CD4-positive, CD25-positive, alpha-beta regulatory T cell (primary cell): ENCODE measurements around the gene FXYD1. TPM values are rescaled to one million over a fixed set of nuclear protein-coding genes. Genes with fewer than 3 reads are reported as not detected.

Source experiments
- ATAC-seq, 2 donors: fragments of 150-1000 bp; cut with Tn5 transposase; one replicate each; pipeline ENCODE4 v1.10.0; 2021; ENCODE audit warnings: low read depth in 2 of 2, moderate number of reproducible peaks in 2 of 2, moderate library complexity in 1 of 2
- DNase-seq, 3 donors: peaks; one replicate each; pipeline versions ENCODE4 v3.0.0 to v3.0.0-alpha.2; 2012 to 2022; ENCODE audit warnings: mixed read lengths in 1 of 3
- H3K27ac ChIP-seq: one replicate; pipeline ENCODE4 v1.7.0; 2013; ENCODE audit warnings: mild to moderate bottlenecking, low read length; ENCODE audit not compliant: insufficient read depth, poor library complexity, severe bottlenecking
- H3K27me3 ChIP-seq: one replicate; pipeline ENCODE4 v1.7.0; 2013; ENCODE audit warnings: low read length; ENCODE audit not compliant: control insufficient read depth, insufficient read depth
- H3K36me3 ChIP-seq: one replicate; pipeline ENCODE4 v1.7.0; 2013; ENCODE audit warnings: mild to moderate bottlenecking, low read length, moderate library complexity; ENCODE audit not compliant: control insufficient read depth, insufficient read depth
- H3K4me1 ChIP-seq: 2 replicates; pipeline ENCODE4 v1.7.0; 2013; ENCODE audit warnings: mild to moderate bottlenecking, low read length; ENCODE audit not compliant: insufficient read depth, control insufficient read depth, poor library complexity, severe bottlenecking
- H3K4me3 ChIP-seq: one replicate; pipeline ENCODE4 v1.7.0; 2013; ENCODE audit warnings: low read depth, mild to moderate bottlenecking, low read length, moderate library complexity
- H3K9me3 ChIP-seq, 2 experiments: 1 replicate in 1 of 2; 2 replicates in 1 of 2; pipeline ENCODE4 v1.7.0; 2013; ENCODE audit warnings: low read length in 2 of 2, mild to moderate bottlenecking in 1 of 2, moderate library complexity in 1 of 2; ENCODE audit not compliant: control insufficient read depth in 2 of 2
- H3K27ac Mint-ChIP-seq, 3 donors: one replicate each; pipeline ENCODE4 v1.8.0; 2020 to 2022; ENCODE audit warnings: mild to moderate bottlenecking in 3 of 3, mixed read lengths in 3 of 3, moderate library complexity in 2 of 3
- H3K27me3 Mint-ChIP-seq: one replicate; pipeline ENCODE4 v1.8.0; 2022; ENCODE audit warnings: mild to moderate bottlenecking, mixed read lengths
- H3K36me3 Mint-ChIP-seq: one replicate; pipeline ENCODE4 v1.8.0; 2020; ENCODE audit warnings: mixed read lengths
- H3K4me1 Mint-ChIP-seq, 4 donors: one replicate each; pipeline ENCODE4 v1.8.0; 2020 to 2022; ENCODE audit warnings: mixed read lengths in 4 of 4, mild to moderate bottlenecking in 1 of 4
- H3K4me3 Mint-ChIP-seq, 4 donors: one replicate each; pipeline ENCODE4 v1.8.0; 2020 to 2022; ENCODE audit warnings: mild to moderate bottlenecking in 4 of 4, mixed read lengths in 4 of 4, moderate library complexity in 3 of 4
- H3K9me3 Mint-ChIP-seq, 7 donors: one replicate each; pipeline ENCODE4 v1.8.0; 2020 to 2022; ENCODE audit warnings: mixed read lengths in 7 of 7, mild to moderate bottlenecking in 3 of 7, moderate library complexity in 2 of 7
- polyA plus RNA-seq, 4 donors: library from polyadenylated mRNA; unstranded; fragments of 300-500 nt; fragmentation: Illumina TruSeq; gene quantifications; one replicate each; pipeline ENCODE4 v1.2.3, GENCODE V29; 2021
- total RNA-seq: library from RNA; stranded (reverse); gene quantifications from one replicate; pipeline ENCODE4 v1.2.3, GENCODE V29; 2022

FXYD1 gene
- total and polyA plus RNA-seq, 5 donors from 2014 or later = 1.6 to 3.7 (median 2.6) TPM

- peak overlapping the region in 2 of 3 donors; percentile 85 to 93 for H3K27ac Mint-ChIP-seq
These were observed 26.8 kb downstream of the FXYD1 start for GRCh38 chr19:35165200-35166058.

GRCh38 chr19:35166100-35167063 is 27.8 kb downstream of the FXYD1 start:
- Histone ChIP-seq H3K27ac (peak overlapping the region; percentile 47), H3K4me3 (peak overlapping the region; percentile 51), H3K9me3 (peaks cover 13 to 29% of the 10 kb centered on the region in 2 experiments), H3K4me1 (peaks cover 25% of the 10 kb centered on the region), H3K36me3 (peaks cover 88% of the 10 kb centered on the region), H3K27me3 (no peaks in the 10 kb centered on the region)
- peaks cover 72% of the 10 kb centered on the region for H3K36me3 Mint-ChIP-seq
- DNase-seq (no peak), ATAC-seq (no peak)
- H3K4me1 Mint-ChIP-seq = peaks cover 15 to 60% (median 38%) of the 10 kb centered on the region in 4 donors
- peaks cover 0 to 36% (median 7%) of the 10 kb centered on the region in 7 donors for H3K9me3 Mint-ChIP-seq
- H3K27ac Mint-ChIP-seq = peak overlapping the region; percentile 93 to 97 (median 97)
- H3K4me3 Mint-ChIP-seq = peak overlapping the region; percentile 55 to 82 (median 62)
- H3K27me3 Mint-ChIP-seq = no peaks in the 10 kb centered on the region

More at GRCh38 chr19:35165200-35166058, 26.8 kb downstream of the FXYD1 start:
- no peak overlapping the region for H3K27ac ChIP-seq
- no peak for DNase-seq
- no peak for ATAC-seq
- Mint-ChIP-seq H3K4me3 (no peak overlapping the region), H3K27me3 (no peaks in the 10 kb centered on the region), H3K4me1 (peaks cover 10 to 64% (median 40%) of the 10 kb centered on the region in 4 donors), H3K36me3 (peaks cover 81% of the 10 kb centered on the region), H3K9me3 (peaks cover 0 to 38% (median 7%) of the 10 kb centered on the region in 7 donors)
- peaks cover 90% of the 10 kb centered on the region for H3K36me3 ChIP-seq
- H3K9me3 ChIP-seq = peaks cover 13 to 29% of the 10 kb centered on the region in 2 experiments
- no peaks in the 10 kb centered on the region for H3K27me3 ChIP-seq
- H3K4me3 ChIP-seq = no peak overlapping the region
- H3K4me1 ChIP-seq = peaks cover 25% of the 10 kb centered on the region

GRCh38 chr19:35167251-35168119 is 28.9 kb downstream of the FXYD1 start:
- no peaks in the 10 kb centered on the region for H3K27me3 ChIP-seq
- H3K36me3 ChIP-seq = peaks cover 77% of the 10 kb centered on the region
- peak overlapping the region; percentile 38 for H3K4me3 ChIP-seq
- peak in 1 of 3 donors; percentile 39 for DNase-seq
- Mint-ChIP-seq H3K4me1 (peaks cover 22 to 61% (median 38%) of the 10 kb centered on the region in 4 donors), H3K9me3 (peaks cover 0 to 30% (median 2%) of the 10 kb centered on the region in 7 donors), H3K36me3 (peaks cover 60% of the 10 kb centered on the region), H3K4me3 (peak overlapping the region; percentile 55 to 82 (median 62)), H3K27me3 (no peaks in the 10 kb centered on the region), H3K27ac (peak overlapping the region; percentile 93 to 97 (median 97))
- peaks cover 13 to 23% of the 10 kb centered on the region in 2 experiments for H3K9me3 ChIP-seq
- H3K4me1 ChIP-seq = peaks cover 35% of the 10 kb centered on the region
- peak overlapping the region; percentile 47 for H3K27ac ChIP-seq
- ATAC-seq = peak; percentile 25 to 47

- H3K27me3 ChIP-seq = no peaks in the 10 kb centered on the region
- DNase-seq (no peak), ATAC-seq (no peak)
- peaks cover 70% of the 10 kb centered on the region for H3K36me3 ChIP-seq
- no peak overlapping the region for H3K4me3 ChIP-seq
- peak overlapping the region; percentile 81 to 97 (median 93) for H3K27ac Mint-ChIP-seq
- H3K9me3 ChIP-seq = peaks cover 13 to 20% of the 10 kb centered on the region in 2 experiments
- peaks cover 0 to 30% (median 4%) of the 10 kb centered on the region in 7 donors for H3K9me3 Mint-ChIP-seq
- no peaks in the 10 kb centered on the region for H3K27me3 Mint-ChIP-seq
- peak overlapping the region; percentile 47 for H3K27ac ChIP-seq
- peaks cover 53% of the 10 kb centered on the region for H3K36me3 Mint-ChIP-seq
- peaks cover 22 to 61% (median 39%) of the 10 kb centered on the region in 4 donors for H3K4me1 Mint-ChIP-seq
- H3K4me3 Mint-ChIP-seq = peak overlapping the region in 3 of 4 donors; percentile 8 to 59 (median 27)
- peaks cover 38% of the 10 kb centered on the region for H3K4me1 ChIP-seq
These were observed 29.6 kb downstream of the FXYD1 start for GRCh38 chr19:35168196-35168595.

- no peak overlapping the region for H3K4me3 ChIP-seq
- no peaks in the 10 kb centered on the region for H3K27me3 ChIP-seq
- H3K4me1 ChIP-seq = peaks cover 38% of the 10 kb centered on the region
- H3K9me3 ChIP-seq = peaks cover 10 to 15% of the 10 kb centered on the region in 2 experiments
- peaks cover 0 to 24% (median 4%) of the 10 kb centered on the region in 7 donors for H3K9me3 Mint-ChIP-seq
- H3K27ac Mint-ChIP-seq = peak overlapping the region; percentile 91 to 93 (median 93)
- peak overlapping the region in 2 of 4 donors; percentile 46 to 65 for H3K4me3 Mint-ChIP-seq
- peaks cover 22 to 57% (median 38%) of the 10 kb centered on the region in 4 donors for H3K4me1 Mint-ChIP-seq
- peaks cover 41% of the 10 kb centered on the region for H3K36me3 Mint-ChIP-seq
- peaks cover 58% of the 10 kb centered on the region for H3K36me3 ChIP-seq
- H3K27me3 Mint-ChIP-seq = no peaks in the 10 kb centered on the region
- peak overlapping the region; percentile 33 for H3K27ac ChIP-seq
- ATAC-seq = no peak
- DNase-seq = no peak
These were observed 30.8 kb downstream of the FXYD1 start for GRCh38 chr19:35169221-35169995.

GRCh38 chr19:35170359-35171061 is 31.9 kb downstream of the FXYD1 start:
- peaks cover 22 to 63% (median 41%) of the 10 kb centered on the region in 4 donors for H3K4me1 Mint-ChIP-seq
- Histone ChIP-seq H3K4me3 (no peak overlapping the region), H3K27me3 (no peaks in the 10 kb centered on the region), H3K4me1 (peaks cover 38% of the 10 kb centered on the region), H3K9me3 (peaks cover 8 to 11% of the 10 kb centered on the region in 2 experiments), H3K36me3 (peaks cover 47% of the 10 kb centered on the region), H3K27ac (no peak overlapping the region)
- DNase-seq = no peak
- peak overlapping the region in 1 of 4 donors; percentile 65 for H3K4me3 Mint-ChIP-seq
- H3K9me3 Mint-ChIP-seq = peaks cover 0 to 15% (median 4%) of the 10 kb centered on the region in 7 donors
- no peaks in the 10 kb centered on the region for H3K27me3 Mint-ChIP-seq
- no peak for ATAC-seq
- H3K36me3 Mint-ChIP-seq = peaks cover 31% of the 10 kb centered on the region
- peak overlapping the region in 1 of 3 donors; percentile 93 for H3K27ac Mint-ChIP-seq
